GM12801 (cell line): ENCODE results near the gene MYH15.

Experiments used
- CTCF ChIP-seq: IDR thresholded peaks from one replicate; pipeline ENCODE4 v1.5.1; 2011; ENCODE audit warnings: control low read depth; ENCODE audit not compliant: insufficient read length; ENCODE audit errors: extremely low read depth

The MYH15 gene

GRCh38 chr3:108416111-108416869 is 94.1 kb downstream of the MYH15 start:
- TF ChIP-seq CTCF, result no peak

- no peak for TF ChIP-seq CTCF
Measured at GRCh38 chr3:108415661-108416060, 94.7 kb downstream of the MYH15 start.

GRCh38 chr3:108414007-108414406 is 96.4 kb downstream of the MYH15 start:
- no peak for TF ChIP-seq CTCF

- TF ChIP-seq CTCF, result no peak
Measured at GRCh38 chr3:108412121-108412750, 98.2 kb downstream of the MYH15 start.

GRCh38 chr3:108410531-108410984 is 99.8 kb downstream of the MYH15 start:
- no peak for TF ChIP-seq CTCF

GRCh38 chr3:108409800-108410178 is 100.6 kb downstream of the MYH15 start:
- TF ChIP-seq CTCF, result no peak

GRCh38 chr3:108408883-108409799 is 101.3 kb downstream of the MYH15 start:
- TF ChIP-seq CTCF, result no peak
